Measurements from ENCODE around the gene BHLHE41. TPM values are rescaled to one million over a fixed set of nuclear protein-coding genes. Genes with fewer than 3 reads are reported as not detected.

The BHLHE41 gene
- polyA plus RNA-seq (2013, experiment 1 of 2): 0.08 TPM
- polyA plus RNA-seq (2013, experiment 2 of 2): 0.13 TPM

- no peak within 1 kb of the TSS for H3K23ac ChIP-seq (ENCODE audit: low read length)
Measured at GRCh38 chr12:26124446-26125399, at the start of gene BHLHE41. Gene BHLHE41 (minus strand): TSS chr12:26125037. CDS start chr12:26124779, 258 bp downstream.

GRCh38 chr12:26172946-26173552 lies 48.2 kb upstream of the BHLHE41 start:
- H3K56ac ChIP-seq (ENCODE audit: low read length): no peak overlapping the region
- no peak overlapping the region for H2AK5ac ChIP-seq (ENCODE audit: low read length)
- H3K18ac ChIP-seq (ENCODE audit: low read length): no peak overlapping the region
- no peak overlapping the region for H3K4me3 ChIP-seq (ENCODE audit: low read length)
- no peaks in the 10 kb centered on the region for H3K27me3 ChIP-seq (ENCODE audit: insufficient read depth, low read length, poor library complexity)
- H3K4me2 ChIP-seq (ENCODE audit: low read length): no peak overlapping the region
- no peak overlapping the region for H4K8ac ChIP-seq (ENCODE audit: low read depth, low read length)
- no peak overlapping the region for H3K4ac ChIP-seq (ENCODE audit: low read depth, low read length)
- H3K79me1 ChIP-seq (ENCODE audit: low read length): no peaks in the 10 kb centered on the region
- DNase-seq: no peak
- no peaks in the 10 kb centered on the region for H3K79me2 ChIP-seq (ENCODE audit: control insufficient read depth, insufficient read depth, low read length)
- WGBS (ENCODE audit: extremely low coverage, insufficient coverage, low lambda C conversion rate): no CpG with 5 or more reads among the region's 4 CpGs
- no peak overlapping the region for H3K27ac ChIP-seq (ENCODE audit: low read depth, low read length)
- no peak overlapping the region for H2BK5ac ChIP-seq (ENCODE audit: low read length)
- no peaks in the 10 kb centered on the region for H3K4me1 ChIP-seq (ENCODE audit: control insufficient read depth, low read depth, low read length)
- H2BK120ac ChIP-seq (ENCODE audit: low read depth, low read length): no peak overlapping the region
- H4K5ac ChIP-seq (ENCODE audit: low read length): no peak overlapping the region
- no peak overlapping the region for H3K23ac ChIP-seq (ENCODE audit: low read length)
- H2BK15ac ChIP-seq (replicated peaks; ENCODE audit: low read depth): no peak overlapping the region
- no peaks in the 10 kb centered on the region for H3K36me3 ChIP-seq (ENCODE audit: control insufficient read depth, insufficient read depth, low read length)
- no peak overlapping the region for H3K9ac ChIP-seq (ENCODE audit: low read length)

More at GRCh38 chr12:26124446-26125399, at the start of gene BHLHE41:
- H3K18ac ChIP-seq (ENCODE audit: low read length): no peak within 1 kb of the TSS
- no peak within 1 kb of the TSS for H3K27ac ChIP-seq (ENCODE audit: low read depth, low read length)
- no peak within 1 kb of the TSS for H2AK5ac ChIP-seq (ENCODE audit: low read length)
- H2BK120ac ChIP-seq (ENCODE audit: low read depth, low read length): no peak within 1 kb of the TSS
- H3K9ac ChIP-seq (ENCODE audit: low read length): peak within 1 kb of the TSS; percentile 12
- no peak within 1 kb of the TSS for H2BK5ac ChIP-seq (ENCODE audit: low read length)
- WGBS (ENCODE audit: extremely low coverage, insufficient coverage, low lambda C conversion rate): no CpG with 5 or more reads among the region's 54 CpGs
- no peaks in the 10 kb centered on the region for H3K79me1 ChIP-seq (ENCODE audit: low read length)
- H4K8ac ChIP-seq (ENCODE audit: low read depth, low read length): no peak within 1 kb of the TSS
- no peak within 1 kb of the TSS for H4K5ac ChIP-seq (ENCODE audit: low read length)
- DNase-seq: peak; percentile 60
- H3K36me3 ChIP-seq (ENCODE audit: control insufficient read depth, insufficient read depth, low read length): no peaks in the 10 kb centered on the region
- H3K4ac ChIP-seq (ENCODE audit: low read depth, low read length): no peak within 1 kb of the TSS
- H3K4me2 ChIP-seq (ENCODE audit: low read length): peak within 1 kb of the TSS; percentile 53
- no peak within 1 kb of the TSS for H2BK15ac ChIP-seq (replicated peaks; ENCODE audit: low read depth)
- H3K27me3 ChIP-seq (ENCODE audit: insufficient read depth, low read length, poor library complexity): peaks cover 53% of the 10 kb centered on the region
- peak within 1 kb of the TSS; percentile 25 for H3K4me3 ChIP-seq (ENCODE audit: low read length)
- no peaks in the 10 kb centered on the region for H3K4me1 ChIP-seq (ENCODE audit: control insufficient read depth, low read depth, low read length)
- no peaks in the 10 kb centered on the region for H3K79me2 ChIP-seq (ENCODE audit: control insufficient read depth, insufficient read depth, low read length)
- peak within 1 kb of the TSS; percentile 65 for H3K56ac ChIP-seq (ENCODE audit: low read length)

GRCh38 chr12:26172539-26172938 lies 47.7 kb upstream of the BHLHE41 start:
- no peak overlapping the region for H4K8ac ChIP-seq (ENCODE audit: low read depth, low read length)
- no peak for DNase-seq
- H3K4me1 ChIP-seq (ENCODE audit: control insufficient read depth, low read depth, low read length): no peaks in the 10 kb centered on the region
- no peak overlapping the region for H2AK5ac ChIP-seq (ENCODE audit: low read length)
- H3K27me3 ChIP-seq (ENCODE audit: insufficient read depth, low read length, poor library complexity): no peaks in the 10 kb centered on the region
- no peak overlapping the region for H2BK120ac ChIP-seq (ENCODE audit: low read depth, low read length)
- no peak overlapping the region for H2BK15ac ChIP-seq (replicated peaks; ENCODE audit: low read depth)
- no peaks in the 10 kb centered on the region for H3K79me2 ChIP-seq (ENCODE audit: control insufficient read depth, insufficient read depth, low read length)
- H3K36me3 ChIP-seq (ENCODE audit: control insufficient read depth, insufficient read depth, low read length): no peaks in the 10 kb centered on the region
- H4K5ac ChIP-seq (ENCODE audit: low read length): no peak overlapping the region
- H3K18ac ChIP-seq (ENCODE audit: low read length): no peak overlapping the region
- no peak overlapping the region for H3K23ac ChIP-seq (ENCODE audit: low read length)
- no peak overlapping the region for H3K4ac ChIP-seq (ENCODE audit: low read depth, low read length)
- no peak overlapping the region for H3K56ac ChIP-seq (ENCODE audit: low read length)
- no peak overlapping the region for H3K9ac ChIP-seq (ENCODE audit: low read length)
- no peak overlapping the region for H2BK5ac ChIP-seq (ENCODE audit: low read length)
- H3K79me1 ChIP-seq (ENCODE audit: low read length): no peaks in the 10 kb centered on the region
- WGBS (ENCODE audit: extremely low coverage, insufficient coverage, low lambda C conversion rate): no CpG with 5 or more reads among the region's 7 CpGs
- H3K4me2 ChIP-seq (ENCODE audit: low read length): no peak overlapping the region
- H3K27ac ChIP-seq (ENCODE audit: low read depth, low read length): no peak overlapping the region
- no peak overlapping the region for H3K4me3 ChIP-seq (ENCODE audit: low read length)

- Histone ChIP-seq H2BK5ac (ENCODE audit: low read length) (no peak overlapping the region), H3K23ac (ENCODE audit: low read length) (no peak overlapping the region), H3K27me3 (ENCODE audit: insufficient read depth, low read length, poor library complexity) (no peaks in the 10 kb centered on the region), H3K27ac (ENCODE audit: low read depth, low read length) (no peak overlapping the region), H3K4ac (ENCODE audit: low read depth, low read length) (no peak overlapping the region), H3K36me3 (ENCODE audit: control insufficient read depth, insufficient read depth, low read length) (no peaks in the 10 kb centered on the region), H3K9ac (ENCODE audit: low read length) (no peak overlapping the region), H3K18ac (ENCODE audit: low read length) (no peak overlapping the region), H3K79me2 (ENCODE audit: control insufficient read depth, insufficient read depth, low read length) (no peaks in the 10 kb centered on the region), H3K4me1 (ENCODE audit: control insufficient read depth, low read depth, low read length) (no peaks in the 10 kb centered on the region), H4K5ac (ENCODE audit: low read length) (no peak overlapping the region), H3K4me2 (ENCODE audit: low read length) (no peak overlapping the region), H3K56ac (ENCODE audit: low read length) (no peak overlapping the region), H2BK120ac (ENCODE audit: low read depth, low read length) (no peak overlapping the region), H2BK15ac (replicated peaks; ENCODE audit: low read depth) (no peak overlapping the region), H4K8ac (ENCODE audit: low read depth, low read length) (no peak overlapping the region), H3K4me3 (ENCODE audit: low read length) (no peak overlapping the region), H3K79me1 (ENCODE audit: low read length) (no peaks in the 10 kb centered on the region), H2AK5ac (ENCODE audit: low read length) (no peak overlapping the region)
- no peak for DNase-seq
- 100% methylated on average over 1 of the region's 4 CpGs for WGBS (ENCODE audit: extremely low coverage, insufficient coverage, low lambda C conversion rate)
Measured at GRCh38 chr12:26172013-26172412, 47.2 kb upstream of the BHLHE41 start.

- Histone ChIP-seq H3K4me2 (ENCODE audit: low read length) (no peak overlapping the region), H4K8ac (ENCODE audit: low read depth, low read length) (no peak overlapping the region), H2AK5ac (ENCODE audit: low read length) (no peak overlapping the region), H3K27me3 (ENCODE audit: insufficient read depth, low read length, poor library complexity) (no peaks in the 10 kb centered on the region), H3K9ac (ENCODE audit: low read length) (no peak overlapping the region), H3K18ac (ENCODE audit: low read length) (no peak overlapping the region), H4K5ac (ENCODE audit: low read length) (no peak overlapping the region), H2BK5ac (ENCODE audit: low read length) (no peak overlapping the region), H2BK15ac (replicated peaks; ENCODE audit: low read depth) (no peak overlapping the region), H3K27ac (ENCODE audit: low read depth, low read length) (no peak overlapping the region), H3K36me3 (ENCODE audit: control insufficient read depth, insufficient read depth, low read length) (no peaks in the 10 kb centered on the region), H3K23ac (ENCODE audit: low read length) (no peak overlapping the region), H3K4me1 (ENCODE audit: control insufficient read depth, low read depth, low read length) (no peaks in the 10 kb centered on the region), H2BK120ac (ENCODE audit: low read depth, low read length) (no peak overlapping the region), H3K4ac (ENCODE audit: low read depth, low read length) (no peak overlapping the region), H3K79me2 (ENCODE audit: control insufficient read depth, insufficient read depth, low read length) (no peaks in the 10 kb centered on the region), H3K56ac (ENCODE audit: low read length) (no peak overlapping the region), H3K4me3 (ENCODE audit: low read length) (no peak overlapping the region), H3K79me1 (ENCODE audit: low read length) (no peaks in the 10 kb centered on the region)
- no peak for DNase-seq
- WGBS (ENCODE audit: extremely low coverage, insufficient coverage, low lambda C conversion rate): no CpG with 5 or more reads among the region's 3 CpGs
Measured at GRCh38 chr12:26164118-26164517, 39.3 kb upstream of the BHLHE41 start.
